GF-D8 (cell line): ENCODE measurements around the gene PSMC1.
A peak's percentile ranks its signal among the peaks of the same experiment; 100 is the strongest.

ENCODE experiments used
- DNase-seq: peaks from one replicate; lab custom pipeline; 2025; lab: John Stamatoyannopoulos, UW

Gene PSMC1

GRCh38 chr14:90276646-90277367 lies 20.5 kb downstream of the PSMC1 start:
- no peak for DNase-seq

- no peak for DNase-seq
Measured at GRCh38 chr14:90277581-90278198, 21.3 kb downstream of the PSMC1 start.

GRCh38 chr14:90278199-90279175 lies 22.1 kb downstream of the PSMC1 start:
- no peak for DNase-seq

DNA sequence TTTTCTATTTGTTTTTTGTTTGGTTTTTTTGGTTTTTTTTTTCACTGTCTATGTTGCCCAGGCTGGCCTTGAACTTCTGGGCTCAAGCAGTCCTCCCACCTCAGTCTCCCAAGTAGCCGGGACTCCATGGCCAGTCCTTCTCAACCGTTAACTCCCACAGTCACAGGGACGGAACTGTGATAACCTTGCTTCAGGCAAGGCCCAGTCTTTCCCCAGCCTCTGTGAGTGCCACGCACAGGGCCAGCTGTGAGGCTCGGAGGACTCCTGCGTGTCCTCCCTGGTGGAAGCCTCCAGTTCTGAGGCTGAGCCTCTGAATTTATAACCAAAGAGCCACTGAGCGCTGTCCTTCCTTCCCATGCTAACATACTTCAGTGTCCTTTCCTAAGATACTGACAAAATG lies 23.7 kb downstream of the PSMC1 start:
- no peak for DNase-seq

GRCh38 chr14:90281261-90281660 lies 24.9 kb downstream of the PSMC1 start:
- DNase-seq: no peak

- DNase-seq: no peak
Measured at GRCh38 chr14:90281756-90282155, 25.4 kb downstream of the PSMC1 start.

GRCh38 chr14:90287791-90288190 lies 31.4 kb downstream of the PSMC1 start:
- DNase-seq: no peak

GRCh38 chr14:90288651-90289355 lies 32.5 kb downstream of the PSMC1 start:
- DNase-seq: no peak

DNA sequence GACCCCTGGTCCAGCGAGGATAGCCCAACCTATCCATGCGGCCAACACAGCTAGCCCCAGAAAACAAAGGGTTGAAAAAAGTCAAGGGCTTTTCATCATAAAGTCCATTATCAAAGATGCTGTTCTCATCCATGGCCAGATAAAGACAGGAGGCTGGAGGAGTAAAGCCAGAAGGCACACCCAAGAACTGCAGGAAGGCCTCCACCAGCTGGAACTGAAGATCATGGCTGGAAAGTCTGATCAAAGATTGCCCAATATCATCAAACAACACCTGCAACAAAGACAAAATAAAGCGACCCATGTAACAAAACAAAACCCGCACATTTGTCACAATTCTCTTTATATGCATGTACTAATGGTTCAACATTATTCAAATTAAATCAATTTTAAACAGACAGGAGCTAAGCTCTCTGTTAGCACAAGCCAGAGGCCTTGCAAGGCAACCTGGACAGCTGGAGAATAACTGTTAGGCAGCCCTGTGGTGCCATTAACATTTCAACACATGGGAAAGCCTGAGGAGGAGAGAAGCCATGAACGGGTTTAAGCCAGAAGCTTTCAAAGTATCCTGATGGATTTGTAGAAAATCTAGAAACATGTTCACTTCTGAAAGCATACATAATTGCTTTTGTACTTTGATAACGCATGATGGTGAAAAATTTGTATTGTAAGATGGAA lies 34.1 kb downstream of the PSMC1 start:
- DNase-seq: no peak

DNA sequence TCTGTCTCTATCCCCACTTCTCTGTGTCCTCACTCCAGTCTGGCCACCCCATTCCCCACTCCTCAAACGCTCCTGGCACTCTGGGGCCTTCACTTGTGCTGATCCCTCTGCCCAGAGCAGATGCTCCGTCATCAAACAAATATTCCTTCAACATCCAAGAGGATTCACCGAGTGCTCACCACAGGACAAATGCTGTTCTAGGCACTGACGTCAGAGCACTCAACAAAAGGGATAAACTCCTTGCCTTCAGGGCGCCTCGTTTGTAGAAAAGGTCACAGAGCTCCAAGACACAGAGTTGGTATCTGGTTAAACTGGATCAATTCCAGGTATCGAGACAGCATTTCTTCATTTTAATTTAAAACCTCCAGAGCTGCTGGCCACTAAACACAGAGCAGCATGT lies 35.3 kb downstream of the PSMC1 start:
- no peak for DNase-seq

DNA sequence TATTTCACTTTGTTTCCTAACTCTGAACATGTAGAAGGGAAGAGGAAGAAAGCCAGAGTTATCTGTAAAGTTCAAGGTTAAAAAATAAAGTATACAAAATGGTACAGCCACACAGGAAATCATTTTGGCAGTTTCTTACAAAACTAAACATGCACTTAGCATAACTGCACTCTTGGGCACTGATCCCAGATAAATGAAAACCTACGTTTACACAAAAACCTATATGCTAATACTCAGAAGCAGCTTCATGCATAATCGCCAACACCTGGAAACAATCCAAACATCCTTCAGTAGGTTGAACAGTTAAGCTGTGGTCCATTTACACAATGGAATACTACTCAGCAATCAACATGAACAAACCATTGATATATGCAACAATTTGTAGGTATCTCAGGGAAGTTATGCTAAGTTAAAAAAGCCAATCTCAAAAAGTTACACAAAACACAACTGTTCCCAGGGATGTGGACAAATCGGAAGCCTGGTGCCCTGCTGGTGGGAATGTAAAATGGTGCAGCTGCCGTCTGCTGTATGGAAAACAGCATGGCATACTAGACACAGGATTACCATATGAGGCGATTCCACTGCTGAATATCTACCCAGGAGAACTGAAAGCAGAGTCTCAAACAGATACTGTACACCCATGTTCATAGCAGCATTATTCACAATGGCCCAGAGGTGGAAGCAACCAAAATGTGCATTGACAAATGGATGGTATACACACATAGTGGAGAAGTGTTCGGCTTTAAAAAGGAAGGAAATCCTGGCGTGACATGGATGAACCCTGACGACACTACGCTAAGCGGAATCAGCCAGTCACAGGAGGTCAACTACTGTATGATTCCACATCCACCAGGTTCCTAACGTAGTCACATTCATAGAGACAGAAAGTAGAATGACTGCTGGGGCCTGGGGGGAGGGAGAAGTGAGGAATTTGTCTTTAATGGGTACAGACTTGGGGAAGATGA lies 37.7 kb downstream of the PSMC1 start:
- DNase-seq: no peak

DNA sequence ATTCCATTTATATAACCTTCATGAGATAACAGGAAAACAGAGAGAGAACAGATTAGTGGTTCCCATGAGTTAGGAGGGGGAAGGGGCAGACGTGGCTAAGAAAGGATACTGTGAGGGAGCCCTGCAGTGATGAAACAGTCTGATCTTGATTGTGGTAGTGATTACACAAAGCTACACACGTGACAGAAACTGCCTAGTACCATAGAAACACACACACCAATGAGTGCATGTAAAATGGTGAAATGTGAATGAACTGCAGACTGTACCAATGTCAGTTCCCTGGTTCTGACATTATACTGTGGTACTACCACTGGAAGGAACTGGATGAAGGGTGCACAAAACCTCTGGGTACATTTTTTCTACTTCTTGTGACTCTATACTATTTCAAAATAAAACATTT lies 38.5 kb downstream of the PSMC1 start:
- DNase-seq: peak; percentile 76

DNA sequence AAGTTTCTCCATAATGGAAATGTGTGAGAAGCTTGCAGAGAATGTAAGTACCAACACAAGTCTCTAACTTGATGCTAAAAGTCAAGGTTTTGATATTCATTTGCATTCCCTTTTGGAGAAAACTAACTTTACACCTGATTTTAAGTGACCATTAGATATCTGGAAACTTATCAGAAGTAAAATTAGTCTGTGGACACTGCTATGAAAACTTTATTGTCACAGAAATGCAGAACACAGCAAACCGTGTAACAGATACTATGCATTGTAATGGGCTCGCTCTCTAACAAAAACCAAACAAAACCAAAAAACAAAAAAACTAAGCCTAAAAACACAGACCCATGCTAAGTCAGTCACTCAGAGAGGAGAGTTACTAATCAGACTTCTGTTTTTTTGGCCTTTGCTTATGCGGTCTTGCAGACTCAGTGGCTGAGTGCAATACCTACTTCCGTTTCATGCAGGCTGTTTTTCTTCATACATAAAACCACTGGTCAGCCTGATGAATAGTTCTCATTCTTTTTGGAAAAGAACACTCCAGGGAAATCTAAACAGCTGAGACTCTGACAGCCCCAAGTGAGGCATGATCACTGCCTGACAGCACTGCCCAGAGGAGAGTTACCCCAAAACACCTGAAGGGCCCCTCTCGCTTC lies 39.6 kb downstream of the PSMC1 start:
- DNase-seq: peak; percentile 58

DNA sequence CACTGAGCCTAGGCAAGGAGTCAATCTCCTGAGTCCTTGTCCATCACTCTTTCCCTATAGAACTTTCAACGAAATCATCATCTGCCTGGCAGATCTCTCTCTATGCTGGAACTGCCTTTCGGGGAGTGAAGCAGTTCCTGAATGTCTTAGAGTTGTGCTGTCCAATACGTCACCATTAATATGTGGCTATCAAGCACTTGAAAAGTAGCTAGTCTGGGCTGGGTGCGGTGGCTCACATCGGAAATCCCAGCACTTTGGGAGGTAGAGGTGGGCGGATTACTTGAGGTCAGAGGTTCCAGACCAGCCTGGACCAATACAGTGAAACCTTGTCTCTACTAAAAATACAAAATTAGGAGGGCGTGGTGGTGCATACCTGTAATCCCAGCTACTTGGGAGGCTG lies 40.3 kb downstream of the PSMC1 start:
- no peak for DNase-seq

DNA sequence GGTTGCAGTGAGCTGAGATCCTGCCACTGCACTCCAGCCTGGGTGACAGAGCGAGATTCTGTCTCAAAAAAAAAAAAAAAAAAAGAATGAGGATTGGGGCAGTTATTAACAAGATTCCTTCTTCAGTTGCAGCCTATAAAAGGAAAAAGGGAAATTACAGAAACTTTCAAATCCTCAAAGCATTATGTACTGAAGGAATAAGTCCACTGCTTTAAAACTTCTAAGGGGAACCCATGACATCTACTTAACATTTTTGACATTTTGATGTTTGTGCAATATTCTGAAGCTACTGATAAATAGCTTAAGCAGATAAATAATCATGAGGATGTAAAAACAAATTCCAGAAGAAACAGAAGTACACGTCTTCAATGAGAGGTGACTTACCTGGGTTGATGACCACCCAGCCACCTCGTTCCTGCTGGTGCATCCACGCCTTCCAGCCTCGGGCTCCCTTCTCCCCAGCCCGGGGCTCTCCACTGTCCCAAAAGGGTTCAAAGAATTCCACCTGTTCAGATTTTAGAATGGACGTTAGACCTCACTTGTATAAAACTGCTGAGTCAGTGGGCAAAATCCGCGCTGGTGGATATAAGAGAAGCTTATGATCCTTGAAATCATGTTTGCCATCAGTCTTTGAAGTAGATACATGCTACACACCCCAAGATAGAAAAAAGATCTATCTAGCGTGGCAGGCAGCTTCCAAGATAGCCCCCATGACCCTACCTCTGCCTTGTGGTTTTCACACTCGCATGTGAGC lies 41.7 kb downstream of the PSMC1 start:
- no peak for DNase-seq

- DNase-seq: peak; percentile 59
Measured at GRCh38 chr14:90299408-90299807, 43.1 kb downstream of the PSMC1 start.

DNA sequence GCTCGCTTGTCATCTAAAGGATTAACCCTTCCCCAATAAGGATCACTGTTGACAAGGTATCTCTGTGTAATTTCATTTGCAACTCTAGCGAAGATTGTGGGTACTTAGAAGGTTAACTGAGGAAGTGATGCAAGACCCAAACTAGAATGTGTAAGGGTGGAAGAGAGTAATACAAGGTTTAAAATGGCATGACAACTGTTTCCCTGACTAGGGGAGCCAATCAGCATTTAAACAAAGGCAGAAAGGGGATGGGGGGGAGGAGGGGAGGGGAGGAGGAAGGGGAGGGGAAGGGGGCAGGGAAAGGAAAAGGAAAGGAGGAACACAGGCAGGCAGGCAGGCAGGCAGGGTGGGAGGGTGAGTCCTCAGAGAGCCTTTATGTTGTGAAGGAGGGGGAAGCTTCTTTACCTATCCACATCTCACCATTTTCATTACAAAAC lies 44.3 kb downstream of the PSMC1 start:
- DNase-seq: peak; percentile 78

GRCh38 chr14:90301122-90301521 lies 44.8 kb downstream of the PSMC1 start:
- DNase-seq: no peak

DNA sequence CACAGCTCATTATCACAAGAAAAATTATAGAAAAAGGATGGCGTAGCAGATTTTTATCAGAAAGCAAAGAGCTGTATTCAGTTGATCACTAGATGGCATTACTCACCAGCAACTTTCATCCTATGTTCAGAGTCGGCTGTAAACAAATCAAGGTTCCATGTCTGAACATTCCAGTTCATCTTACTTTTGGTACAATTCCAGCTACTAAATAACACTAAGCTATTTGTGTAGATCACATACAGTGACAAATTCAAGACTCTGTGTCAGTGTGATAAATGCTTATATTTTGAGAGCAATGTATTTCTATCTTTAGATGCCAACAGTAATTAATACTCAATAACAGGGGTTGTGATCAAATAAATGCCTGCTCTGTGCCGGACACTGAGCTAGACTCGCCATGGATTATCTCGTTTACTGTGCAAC lies 45.3 kb downstream of the PSMC1 start:
- DNase-seq: peak; percentile 8
